ENCODE results near the gene ADAM10. TPM values are rescaled to one million over a fixed set of nuclear protein-coding genes. Genes with fewer than 3 reads are reported as not detected.
A peak's percentile ranks its signal among the peaks of the same experiment; 100 is the strongest.

ADAM10 gene
- total RNA-seq, 1 experiment from 2014 or later: 133 TPM

- TF ChIP-seq FOXJ3 (CRISPR knock-in tag; IDR thresholded peaks at IDR 0.05; ENCODE audit: borderline replicate concordance) (no peak), FOXK1 (CRISPR knock-in tag; IDR thresholded peaks at IDR 0.05) (peak; percentile 59; the same call in 1 of the 2 replicates), TEAD4 (CRISPR knock-in tag; IDR thresholded peaks at IDR 0.05) (0 out of 2 replicates have a peak, but pooled peaks have one; percentile 5)
- TF ChIP-seq, protein P1, sequence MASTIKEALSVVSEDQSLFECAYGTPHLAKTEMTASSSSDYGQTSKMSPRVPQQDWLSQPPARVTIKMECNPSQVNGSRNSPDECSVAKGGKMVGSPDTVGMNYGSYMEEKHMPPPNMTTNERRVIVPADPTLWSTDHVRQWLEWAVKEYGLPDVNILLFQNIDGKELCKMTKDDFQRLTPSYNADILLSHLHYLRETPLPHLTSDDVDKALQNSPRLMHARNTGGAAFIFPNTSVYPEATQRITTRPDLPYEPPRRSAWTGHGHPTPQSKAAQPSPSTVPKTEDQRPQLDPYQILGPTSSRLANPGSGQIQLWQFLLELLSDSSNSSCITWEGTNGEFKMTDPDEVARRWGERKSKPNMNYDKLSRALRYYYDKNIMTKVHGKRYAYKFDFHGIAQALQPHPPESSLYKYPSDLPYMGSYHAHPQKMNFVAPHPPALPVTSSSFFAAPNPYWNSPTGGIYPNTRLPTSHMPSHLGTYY (CRISPR knock-in tag; IDR thresholded peaks at IDR 0.05): no peak
- TF ChIP-seq, protein P2, sequence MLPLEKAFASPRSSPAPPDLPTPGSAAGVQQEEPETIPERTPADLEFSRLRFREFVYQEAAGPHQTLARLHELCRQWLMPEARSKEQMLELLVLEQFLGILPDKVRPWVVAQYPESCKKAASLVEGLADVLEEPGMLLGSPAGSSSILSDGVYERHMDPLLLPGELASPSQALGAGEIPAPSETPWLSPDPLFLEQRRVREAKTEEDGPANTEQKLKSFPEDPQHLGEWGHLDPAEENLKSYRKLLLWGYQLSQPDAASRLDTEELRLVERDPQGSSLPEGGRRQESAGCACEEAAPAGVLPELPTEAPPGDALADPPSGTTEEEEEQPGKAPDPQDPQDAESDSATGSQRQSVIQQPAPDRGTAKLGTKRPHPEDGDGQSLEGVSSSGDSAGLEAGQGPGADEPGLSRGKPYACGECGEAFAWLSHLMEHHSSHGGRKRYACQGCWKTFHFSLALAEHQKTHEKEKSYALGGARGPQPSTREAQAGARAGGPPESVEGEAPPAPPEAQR (CRISPR knock-in tag; IDR thresholded peaks at IDR 0.05): no peak
- TF ChIP-seq, protein P3, sequence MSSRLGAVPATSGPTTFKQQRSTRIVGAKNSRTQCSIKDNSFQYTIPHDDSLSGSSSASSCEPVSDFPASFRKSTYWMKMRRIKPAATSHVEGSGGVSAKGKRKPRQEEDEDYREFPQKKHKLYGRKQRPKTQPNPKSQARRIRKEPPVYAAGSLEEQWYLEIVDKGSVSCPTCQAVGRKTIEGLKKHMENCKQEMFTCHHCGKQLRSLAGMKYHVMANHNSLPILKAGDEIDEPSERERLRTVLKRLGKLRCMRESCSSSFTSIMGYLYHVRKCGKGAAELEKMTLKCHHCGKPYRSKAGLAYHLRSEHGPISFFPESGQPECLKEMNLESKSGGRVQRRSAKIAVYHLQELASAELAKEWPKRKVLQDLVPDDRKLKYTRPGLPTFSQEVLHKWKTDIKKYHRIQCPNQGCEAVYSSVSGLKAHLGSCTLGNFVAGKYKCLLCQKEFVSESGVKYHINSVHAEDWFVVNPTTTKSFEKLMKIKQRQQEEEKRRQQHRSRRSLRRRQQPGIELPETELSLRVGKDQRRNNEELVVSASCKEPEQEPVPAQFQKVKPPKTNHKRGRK (CRISPR knock-in tag; IDR thresholded peaks at IDR 0.05; ENCODE audit: borderline replicate concordance): no peak
- TF ChIP-seq, protein P4, sequence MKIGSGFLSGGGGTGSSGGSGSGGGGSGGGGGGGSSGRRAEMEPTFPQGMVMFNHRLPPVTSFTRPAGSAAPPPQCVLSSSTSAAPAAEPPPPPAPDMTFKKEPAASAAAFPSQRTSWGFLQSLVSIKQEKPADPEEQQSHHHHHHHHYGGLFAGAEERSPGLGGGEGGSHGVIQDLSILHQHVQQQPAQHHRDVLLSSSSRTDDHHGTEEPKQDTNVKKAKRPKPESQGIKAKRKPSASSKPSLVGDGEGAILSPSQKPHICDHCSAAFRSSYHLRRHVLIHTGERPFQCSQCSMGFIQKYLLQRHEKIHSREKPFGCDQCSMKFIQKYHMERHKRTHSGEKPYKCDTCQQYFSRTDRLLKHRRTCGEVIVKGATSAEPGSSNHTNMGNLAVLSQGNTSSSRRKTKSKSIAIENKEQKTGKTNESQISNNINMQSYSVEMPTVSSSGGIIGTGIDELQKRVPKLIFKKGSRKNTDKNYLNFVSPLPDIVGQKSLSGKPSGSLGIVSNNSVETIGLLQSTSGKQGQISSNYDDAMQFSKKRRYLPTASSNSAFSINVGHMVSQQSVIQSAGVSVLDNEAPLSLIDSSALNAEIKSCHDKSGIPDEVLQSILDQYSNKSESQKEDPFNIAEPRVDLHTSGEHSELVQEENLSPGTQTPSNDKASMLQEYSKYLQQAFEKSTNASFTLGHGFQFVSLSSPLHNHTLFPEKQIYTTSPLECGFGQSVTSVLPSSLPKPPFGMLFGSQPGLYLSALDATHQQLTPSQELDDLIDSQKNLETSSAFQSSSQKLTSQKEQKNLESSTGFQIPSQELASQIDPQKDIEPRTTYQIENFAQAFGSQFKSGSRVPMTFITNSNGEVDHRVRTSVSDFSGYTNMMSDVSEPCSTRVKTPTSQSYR (CRISPR knock-in tag; IDR thresholded peaks at IDR 0.05): no peak
These were observed 515 bp downstream of the ADAM10 start (continued) for GRCh38 chr15:58748852-58749531.

- peak overlapping the region; percentile 98 for H3K27ac Mint-ChIP-seq
- no peaks in the 10 kb centered on the region for H3K9me3 Mint-ChIP-seq
- no peaks in the 10 kb centered on the region for H3K27me3 Mint-ChIP-seq (ENCODE audit: low read depth)
- CTCF ChIA-PET: no interaction called here
- TF ChIP-seq TEAD4 (CRISPR knock-in tag; IDR thresholded peaks at IDR 0.05) (0 out of 2 replicates have a peak, but pooled peaks have one; percentile 23), USF1 (CRISPR knock-in tag; IDR thresholded peaks at IDR 0.05) (no peak)
- DNase-seq (ENCODE audit: low spot score) (no peak), ATAC-seq (no peak)
- H3K4me3 Mint-ChIP-seq: peak overlapping the region; percentile 99
- H3K36me3 Mint-ChIP-seq: no peaks in the 10 kb centered on the region
- H3K4me1 Mint-ChIP-seq: peaks cover 46% of the 10 kb centered on the region
- POLR2A ChIA-PET: interaction anchor here (2.8 kb wide), 1 partner anchor 23 kb away, joined by 66 read pairs; the partner anchor contains the start of gene MINDY2
These were observed 1.3 kb downstream of the ADAM10 start for GRCh38 chr15:58748040-58748851.

DNA sequence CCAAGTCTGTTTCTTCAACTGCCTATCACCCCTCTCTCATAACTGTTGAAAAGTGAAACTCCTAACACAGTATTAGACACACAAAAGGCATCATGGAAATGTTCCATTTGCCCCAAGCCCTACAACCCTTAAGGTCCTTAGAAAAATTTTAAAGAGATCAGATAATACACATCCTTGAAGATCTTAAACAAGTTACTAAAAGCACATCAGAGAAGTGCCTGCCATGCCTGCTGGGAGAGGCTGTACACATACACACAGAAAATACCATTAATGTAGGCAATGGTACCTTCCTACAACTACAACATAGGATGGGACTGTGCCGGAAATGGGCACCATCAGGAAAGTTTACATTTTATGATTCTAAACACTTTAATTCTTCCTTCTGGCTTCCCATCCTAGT is 3.3 kb downstream of the ADAM10 start:
- POLR2A ChIA-PET: no interaction called here
- Mint-ChIP-seq H3K4me3 (no peak overlapping the region), H3K36me3 (no peaks in the 10 kb centered on the region), H3K4me1 (peaks cover 65% of the 10 kb centered on the region), H3K27me3 (ENCODE audit: low read depth) (no peaks in the 10 kb centered on the region), H3K27ac (no peak overlapping the region), H3K9me3 (no peaks in the 10 kb centered on the region)
- DNase-seq (ENCODE audit: low spot score): no peak
- ATAC-seq: no peak
- TF ChIP-seq FOXP4 (CRISPR knock-in tag; IDR thresholded peaks at IDR 0.05) (no peak), KAT7 (CRISPR knock-in tag; IDR thresholded peaks at IDR 0.05; ENCODE audit: borderline replicate concordance) (no peak), CREB1 (CRISPR knock-in tag; IDR thresholded peaks at IDR 0.05) (no peak), IRF2 (CRISPR knock-in tag; IDR thresholded peaks at IDR 0.05; ENCODE audit: borderline replicate concordance, low read depth) (no peak), NR1H2 (CRISPR knock-in tag; IDR thresholded peaks at IDR 0.05) (no peak), E2F5 (CRISPR knock-in tag; IDR thresholded peaks at IDR 0.05) (no peak), ZNF317 (CRISPR knock-in tag; IDR thresholded peaks at IDR 0.05; ENCODE audit: borderline replicate concordance, low read depth) (no peak), HMGA2 (CRISPR knock-in tag; IDR thresholded peaks at IDR 0.05) (no peak)
- TF ChIP-seq, protein P5, sequence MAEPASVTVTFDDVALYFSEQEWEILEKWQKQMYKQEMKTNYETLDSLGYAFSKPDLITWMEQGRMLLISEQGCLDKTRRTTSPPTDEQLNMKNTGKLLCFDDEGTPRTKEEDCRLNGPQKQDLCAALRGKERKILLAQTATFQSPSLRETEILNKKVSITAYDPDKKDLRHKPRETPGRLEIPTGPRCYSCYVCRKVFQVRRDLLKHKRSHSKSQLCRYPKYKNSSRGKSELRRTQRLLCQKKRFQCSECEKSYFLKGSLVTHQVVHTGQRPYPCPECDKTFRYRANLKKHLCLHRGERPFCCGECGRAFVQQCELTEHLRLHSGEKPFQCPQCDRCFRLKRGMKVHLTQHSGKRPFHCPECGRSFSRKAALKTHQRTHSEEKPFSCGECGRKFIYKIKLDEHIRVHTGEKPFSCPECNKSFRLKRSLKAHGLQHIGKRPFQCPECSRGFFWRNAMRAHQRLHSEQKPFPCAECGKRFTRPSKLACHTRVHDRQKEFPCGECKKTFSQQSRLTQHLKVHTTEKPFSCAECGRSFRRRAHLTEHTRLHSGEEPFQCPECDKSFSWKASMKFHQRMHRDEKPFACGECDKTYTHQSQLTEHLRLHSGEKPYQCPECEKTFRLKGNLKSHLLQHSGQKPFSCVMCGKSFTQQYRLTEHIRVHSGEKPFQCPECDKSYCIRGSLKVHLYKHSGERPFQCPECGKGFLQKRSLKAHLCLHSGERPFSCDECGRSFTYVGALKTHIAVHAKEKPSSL (CRISPR knock-in tag; conservative IDR thresholded peaks at IDR 0.05): no peak
- CTCF ChIA-PET: no interaction called here
